Progenitor cell of endocrine pancreas (in vitro differentiated cells): Measurements from ENCODE around the gene SMAP2. TPM values are rescaled to one million over a fixed set of nuclear protein-coding genes. Genes with fewer than 3 reads are reported as not detected.
"Not testable (repeated sequence)": the region's sequence is repeated elsewhere in the genome, so short reads cannot be mapped to it uniquely, and the experiment has no call there.

Experiments used
- DNase-seq: peaks from one replicate; pipeline ENCODE4 v3.0.0; 2021; ENCODE audit warnings: low spot score; ENCODE audit not compliant: unreplicated experiment
- H3K27ac Mint-ChIP-seq: 2 replicates; pipeline ENCODE4 v1.8.0; 2021; ENCODE audit warnings: mild to moderate bottlenecking, moderate library complexity, mixed read lengths
- H3K27me3 Mint-ChIP-seq: 2 replicates; pipeline ENCODE4 v1.8.0; 2021; ENCODE audit warnings: mixed read lengths
- H3K36me3 Mint-ChIP-seq: 2 replicates; pipeline ENCODE4 v1.8.0; 2022; ENCODE audit warnings: mixed read lengths; ENCODE audit not compliant: insufficient read depth
- H3K4me1 Mint-ChIP-seq: 2 replicates; pipeline ENCODE4 v1.8.0; 2021; ENCODE audit warnings: low read depth, mixed read lengths
- H3K4me3 Mint-ChIP-seq: 2 replicates; pipeline ENCODE4 v1.8.0; 2021; ENCODE audit warnings: low read depth, mild to moderate bottlenecking, moderate library complexity, mixed read lengths
- H3K9me3 Mint-ChIP-seq: 2 replicates; pipeline ENCODE4 v1.8.0; 2021; ENCODE audit warnings: low read depth, mixed read lengths
- total RNA-seq: library from RNA; stranded (reverse); gene quantifications from 2 replicates; pipeline ENCODE4 v1.2.1, GENCODE V29; 2021
- TF ChIP-seq, protein P1 (sequence below): fragments of 200-600 bp; sonication (generic); IDR thresholded peaks from one replicate; pipeline ENCODE4 v1.5.0; 2021; ENCODE audit warnings: antibody characterized with exemption, mild to moderate bottlenecking; ENCODE audit not compliant: unreplicated experiment

The SMAP2 gene
- total RNA-seq, 1 donor from 2014 or later = 30.3 TPM

DNA sequence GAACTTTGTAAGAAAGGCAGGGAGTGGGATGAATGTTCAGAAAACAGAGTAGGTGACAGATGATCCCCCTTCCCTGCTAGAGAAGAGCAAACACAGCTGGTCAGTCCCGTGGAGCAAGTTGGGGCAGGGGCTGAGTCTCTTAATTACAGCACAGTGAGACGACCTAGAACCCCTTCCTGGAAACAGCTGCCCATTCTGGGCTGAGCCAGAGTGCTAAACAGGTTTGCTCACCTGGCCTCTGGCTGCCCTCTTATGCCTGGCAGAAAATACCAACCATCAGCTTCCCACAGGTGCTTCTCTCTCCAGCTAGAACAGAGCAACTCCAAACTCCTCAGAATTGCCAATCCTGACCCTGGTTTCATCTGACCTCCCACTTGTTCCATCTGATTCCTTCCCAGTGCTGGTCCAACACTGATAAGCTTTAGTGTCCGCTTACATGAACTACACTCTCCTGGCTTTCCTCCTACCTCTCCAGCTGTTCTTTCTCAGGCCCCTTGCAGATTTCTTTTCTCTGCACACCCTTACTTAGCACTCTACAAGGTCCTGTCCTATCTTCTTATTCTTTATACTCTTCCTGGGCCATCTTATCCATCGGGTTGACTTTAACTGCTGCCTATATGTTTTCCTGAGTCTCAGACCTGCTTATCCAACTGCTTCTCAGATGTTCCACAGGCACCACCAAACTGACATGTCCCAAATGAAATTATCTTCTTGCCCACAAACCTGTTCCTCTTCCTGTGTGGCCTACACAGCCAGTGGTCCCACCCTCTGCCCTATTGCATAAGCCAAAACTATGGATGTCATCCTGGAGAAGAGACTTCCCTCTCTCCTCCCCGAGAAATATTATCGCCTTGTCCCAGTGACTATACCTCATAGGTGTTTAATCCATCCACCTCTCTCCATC lies 33.9 kb upstream of the SMAP2 start:
- H3K4me3 Mint-ChIP-seq = no peak overlapping the region
- no peaks in the 10 kb centered on the region for H3K9me3 Mint-ChIP-seq
- DNase-seq = no peak
- H3K27ac Mint-ChIP-seq = no peak overlapping the region
- H3K27me3 Mint-ChIP-seq = no peaks in the 10 kb centered on the region
- H3K36me3 Mint-ChIP-seq = no peaks in the 10 kb centered on the region
- H3K4me1 Mint-ChIP-seq = peaks cover 4% of the 10 kb centered on the region
- TF ChIP-seq, protein P1, sequence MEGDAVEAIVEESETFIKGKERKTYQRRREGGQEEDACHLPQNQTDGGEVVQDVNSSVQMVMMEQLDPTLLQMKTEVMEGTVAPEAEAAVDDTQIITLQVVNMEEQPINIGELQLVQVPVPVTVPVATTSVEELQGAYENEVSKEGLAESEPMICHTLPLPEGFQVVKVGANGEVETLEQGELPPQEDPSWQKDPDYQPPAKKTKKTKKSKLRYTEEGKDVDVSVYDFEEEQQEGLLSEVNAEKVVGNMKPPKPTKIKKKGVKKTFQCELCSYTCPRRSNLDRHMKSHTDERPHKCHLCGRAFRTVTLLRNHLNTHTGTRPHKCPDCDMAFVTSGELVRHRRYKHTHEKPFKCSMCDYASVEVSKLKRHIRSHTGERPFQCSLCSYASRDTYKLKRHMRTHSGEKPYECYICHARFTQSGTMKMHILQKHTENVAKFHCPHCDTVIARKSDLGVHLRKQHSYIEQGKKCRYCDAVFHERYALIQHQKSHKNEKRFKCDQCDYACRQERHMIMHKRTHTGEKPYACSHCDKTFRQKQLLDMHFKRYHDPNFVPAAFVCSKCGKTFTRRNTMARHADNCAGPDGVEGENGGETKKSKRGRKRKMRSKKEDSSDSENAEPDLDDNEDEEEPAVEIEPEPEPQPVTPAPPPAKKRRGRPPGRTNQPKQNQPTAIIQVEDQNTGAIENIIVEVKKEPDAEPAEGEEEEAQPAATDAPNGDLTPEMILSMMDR = no peak

DNA sequence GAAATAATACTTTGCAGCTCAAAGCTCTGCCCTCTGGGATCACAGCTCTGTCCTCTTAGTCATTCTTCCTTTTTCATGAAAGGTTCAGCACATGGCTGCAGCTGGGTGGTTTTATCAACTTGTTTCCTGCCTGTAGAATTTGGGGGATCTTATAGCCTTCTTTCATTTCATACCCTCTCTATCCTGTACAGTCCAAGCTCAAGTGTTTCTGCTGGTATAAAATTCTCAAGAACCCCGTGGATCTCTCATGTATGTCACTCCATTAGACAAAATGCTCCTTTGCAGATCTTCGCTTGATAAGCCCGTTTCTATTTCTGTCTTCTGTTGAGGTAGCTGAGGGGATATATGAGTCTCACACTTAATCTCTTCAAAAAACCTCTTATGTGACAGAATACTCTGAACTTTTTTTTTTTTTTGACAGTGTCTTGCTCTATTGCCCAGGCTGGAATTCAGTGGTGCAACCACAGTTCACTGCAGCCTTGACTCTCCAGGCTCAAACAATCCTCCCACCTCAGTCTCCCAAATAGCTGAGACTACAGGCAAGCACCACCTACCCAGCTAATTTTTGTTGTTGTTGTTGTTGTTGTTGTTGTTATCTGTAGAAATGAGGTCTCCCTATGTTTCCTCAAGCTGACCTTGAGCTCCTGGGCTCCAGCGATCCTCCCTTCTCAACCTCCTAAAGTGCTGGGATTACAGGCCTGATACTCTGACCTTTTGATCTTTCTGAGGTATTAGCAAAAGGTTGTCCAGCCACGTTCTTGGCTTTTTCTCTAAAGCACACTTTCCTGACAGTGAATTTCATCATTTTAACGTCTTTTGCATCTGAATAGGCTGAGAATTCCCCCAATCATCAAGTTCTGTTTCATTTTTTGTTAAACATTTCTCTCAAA lies 31.8 kb upstream of the SMAP2 start:
- TF ChIP-seq, protein P1 = no peak
- Mint-ChIP-seq H3K27me3 (no peaks in the 10 kb centered on the region), H3K9me3 (no peaks in the 10 kb centered on the region), H3K4me1 (peaks cover 4% of the 10 kb centered on the region), H3K4me3 (no peak overlapping the region), H3K36me3 (no peaks in the 10 kb centered on the region), H3K27ac (no peak overlapping the region)
- no peak for DNase-seq

DNA sequence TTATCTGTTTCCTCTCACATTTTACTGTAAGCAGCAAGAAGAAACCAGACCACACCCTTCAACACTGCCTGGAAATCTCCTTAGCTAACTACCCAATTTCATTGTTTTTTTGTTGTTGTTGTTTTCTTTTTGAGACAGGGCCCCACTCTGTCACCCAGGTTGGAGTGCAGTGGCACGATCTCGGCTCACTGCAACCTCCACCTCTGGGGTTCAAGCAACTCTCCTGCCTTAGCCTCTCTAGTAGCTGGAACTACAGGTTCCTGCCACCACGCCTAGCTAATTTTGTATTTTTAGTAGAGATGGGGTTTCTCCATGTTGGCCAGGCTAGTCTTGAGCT lies 31.2 kb upstream of the SMAP2 start:
- H3K4me3 Mint-ChIP-seq = not testable (repeated sequence)

DNA sequence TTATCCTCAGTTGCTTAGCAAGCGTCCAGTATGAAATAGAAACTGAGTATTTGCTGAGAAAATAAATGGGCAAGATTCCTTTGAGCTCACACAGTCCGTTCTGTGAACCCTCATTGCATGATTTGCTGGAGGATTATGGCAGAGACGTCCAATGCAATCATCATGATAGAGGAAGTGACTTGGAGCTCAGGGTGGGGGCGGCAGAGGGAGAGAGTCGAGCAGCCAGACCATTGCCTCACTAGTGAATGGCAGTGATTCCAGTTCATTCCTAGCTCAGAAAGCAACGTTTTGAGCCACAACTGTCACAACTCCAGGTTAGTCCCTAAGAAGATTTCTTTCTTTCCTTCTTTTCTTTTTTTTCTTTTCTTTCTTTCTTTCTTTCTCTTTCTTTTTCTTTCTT lies 28.9 kb upstream of the SMAP2 start:
- TF ChIP-seq, protein P1 = no peak
- peaks cover 3% of the 10 kb centered on the region for H3K4me1 Mint-ChIP-seq
- no peaks in the 10 kb centered on the region for H3K27me3 Mint-ChIP-seq

More for the DNA sequence above, 31.2 kb upstream of the SMAP2 start:
- H3K27ac Mint-ChIP-seq, H3K9me3 Mint-ChIP-seq, DNase-seq, H3K4me1 Mint-ChIP-seq, H3K36me3 Mint-ChIP-seq, H3K27me3 Mint-ChIP-seq: not testable (repeated sequence)

DNA sequence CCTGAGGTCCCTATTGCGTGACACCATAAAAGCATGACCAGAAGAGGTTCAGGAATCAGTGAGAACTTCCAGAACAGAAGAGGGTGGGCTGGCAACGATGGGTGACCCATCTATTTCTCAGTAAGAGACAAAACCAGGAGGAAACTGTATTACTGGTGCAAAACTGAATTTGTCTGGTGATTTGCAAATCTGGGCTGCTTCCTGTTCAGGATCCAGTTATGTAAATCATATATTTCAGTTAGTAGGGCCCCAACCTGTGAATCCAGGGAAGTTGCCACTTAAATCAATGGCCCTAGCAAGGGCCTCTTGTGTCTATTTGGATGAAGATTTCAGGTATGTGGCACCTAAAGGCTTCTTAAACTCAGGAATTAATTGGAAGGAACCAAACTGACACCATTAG lies 23.1 kb upstream of the SMAP2 start:
- Mint-ChIP-seq H3K27ac (no peak overlapping the region), H3K4me1 (no peaks in the 10 kb centered on the region), H3K27me3 (no peaks in the 10 kb centered on the region), H3K4me3 (no peak overlapping the region), H3K9me3 (no peaks in the 10 kb centered on the region), H3K36me3 (no peaks in the 10 kb centered on the region)
- no peak for DNase-seq
- TF ChIP-seq, protein P1 = no peak

More for the DNA sequence above, 28.9 kb upstream of the SMAP2 start:
- H3K27ac Mint-ChIP-seq = no peak overlapping the region
- DNase-seq = no peak
- no peaks in the 10 kb centered on the region for H3K9me3 Mint-ChIP-seq
- H3K4me3 Mint-ChIP-seq = no peak overlapping the region
- H3K36me3 Mint-ChIP-seq = no peaks in the 10 kb centered on the region
